ENCODE data around the gene UPK2.
"Not testable (repeated sequence)": the region's sequence is repeated elsewhere in the genome, so short reads cannot be mapped to it uniquely, and the experiment has no call there.

UPK2 gene

DNA sequence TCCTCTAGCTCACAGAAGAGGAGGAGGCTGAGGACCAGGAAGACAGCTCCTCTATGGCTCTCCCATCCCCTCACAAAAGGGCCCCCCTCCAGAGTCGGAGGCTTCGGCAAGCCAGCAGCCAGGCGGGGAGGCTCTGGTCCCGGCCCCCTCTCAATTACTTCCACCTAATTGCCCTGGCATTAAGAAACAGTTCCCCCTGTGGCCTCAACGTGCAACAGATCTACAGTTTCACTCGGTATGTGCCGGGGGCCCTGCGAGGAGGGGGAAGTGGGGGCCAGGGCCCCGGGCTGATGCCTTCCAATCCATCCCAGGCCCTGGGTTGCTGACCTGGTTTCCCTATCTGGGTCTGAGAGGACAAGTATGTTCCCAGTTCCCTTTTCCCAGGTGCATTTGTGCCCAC, 23.3 kb downstream of the UPK2 start:
- Histone ChIP-seq H3K4me1 (ENCODE audit: insufficient read depth, poor library complexity, severe bottlenecking) (no peaks in the 10 kb centered on the region), H3K36me3 (ENCODE audit: low read depth) (no peaks in the 10 kb centered on the region), H3K9me3 (ENCODE audit: severe bottlenecking) (no peaks in the 10 kb centered on the region), H3K4me3 (ENCODE audit: severe bottlenecking) (no peak overlapping the region), H3K27ac (ENCODE audit: poor library complexity, severe bottlenecking) (no peak overlapping the region), H3K27me3 (ENCODE audit: insufficient read depth, poor library complexity, severe bottlenecking) (no peaks in the 10 kb centered on the region)
- TF ChIP-seq, protein P1, sequence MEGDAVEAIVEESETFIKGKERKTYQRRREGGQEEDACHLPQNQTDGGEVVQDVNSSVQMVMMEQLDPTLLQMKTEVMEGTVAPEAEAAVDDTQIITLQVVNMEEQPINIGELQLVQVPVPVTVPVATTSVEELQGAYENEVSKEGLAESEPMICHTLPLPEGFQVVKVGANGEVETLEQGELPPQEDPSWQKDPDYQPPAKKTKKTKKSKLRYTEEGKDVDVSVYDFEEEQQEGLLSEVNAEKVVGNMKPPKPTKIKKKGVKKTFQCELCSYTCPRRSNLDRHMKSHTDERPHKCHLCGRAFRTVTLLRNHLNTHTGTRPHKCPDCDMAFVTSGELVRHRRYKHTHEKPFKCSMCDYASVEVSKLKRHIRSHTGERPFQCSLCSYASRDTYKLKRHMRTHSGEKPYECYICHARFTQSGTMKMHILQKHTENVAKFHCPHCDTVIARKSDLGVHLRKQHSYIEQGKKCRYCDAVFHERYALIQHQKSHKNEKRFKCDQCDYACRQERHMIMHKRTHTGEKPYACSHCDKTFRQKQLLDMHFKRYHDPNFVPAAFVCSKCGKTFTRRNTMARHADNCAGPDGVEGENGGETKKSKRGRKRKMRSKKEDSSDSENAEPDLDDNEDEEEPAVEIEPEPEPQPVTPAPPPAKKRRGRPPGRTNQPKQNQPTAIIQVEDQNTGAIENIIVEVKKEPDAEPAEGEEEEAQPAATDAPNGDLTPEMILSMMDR (IDR thresholded peaks at IDR 0.05; ENCODE audit: poor library complexity, severe bottlenecking), result no peak
- DNase-seq (ENCODE audit: low spot score) (no peak), ATAC-seq (ENCODE audit: low read depth) (no peak)

DNA sequence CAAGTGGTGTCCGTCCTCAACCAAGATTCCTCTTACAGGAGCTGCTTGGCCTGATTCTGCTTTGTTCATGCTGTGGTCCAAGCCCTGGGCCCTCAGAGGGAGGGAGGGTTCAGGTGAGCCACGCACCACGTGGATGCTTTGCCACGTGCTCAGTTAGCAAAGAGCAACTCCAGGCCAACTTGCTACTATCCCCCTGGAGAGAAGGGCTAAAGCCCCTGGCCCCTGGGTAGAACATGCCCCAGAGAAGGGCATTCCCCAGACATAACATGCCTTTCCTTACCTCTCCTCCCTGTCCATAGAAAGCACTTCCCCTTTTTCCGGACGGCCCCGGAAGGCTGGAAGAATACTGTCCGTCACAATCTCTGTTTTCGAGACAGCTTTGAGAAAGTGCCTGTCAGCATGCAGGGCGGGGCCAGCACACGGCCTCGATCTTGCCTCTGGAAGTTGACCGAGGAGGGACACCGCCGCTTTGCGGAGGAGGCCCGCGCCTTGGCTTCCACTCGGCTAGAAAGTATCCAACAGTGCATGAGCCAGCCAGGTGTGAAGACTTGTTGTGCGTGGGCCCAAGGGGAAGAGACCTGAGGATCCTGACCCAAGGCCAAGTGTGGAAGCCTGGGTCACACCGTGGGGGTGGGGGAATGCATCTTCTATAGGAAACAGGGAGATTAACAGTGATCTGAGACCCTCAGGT, 24.2 kb downstream of the UPK2 start:
- no peaks in the 10 kb centered on the region for H3K4me1 ChIP-seq (ENCODE audit: insufficient read depth, poor library complexity, severe bottlenecking)
- H3K4me3 ChIP-seq (ENCODE audit: severe bottlenecking), result no peak overlapping the region
- no peak overlapping the region for H3K27ac ChIP-seq (ENCODE audit: poor library complexity, severe bottlenecking)
- H3K27me3 ChIP-seq (ENCODE audit: insufficient read depth, poor library complexity, severe bottlenecking), result no peaks in the 10 kb centered on the region
- DNase-seq (ENCODE audit: low spot score) (no peak), ATAC-seq (ENCODE audit: low read depth) (no peak)
- TF ChIP-seq, protein P1 (IDR thresholded peaks at IDR 0.05; ENCODE audit: poor library complexity, severe bottlenecking), result no peak
- no peaks in the 10 kb centered on the region for H3K36me3 ChIP-seq (ENCODE audit: low read depth)
- H3K9me3 ChIP-seq (ENCODE audit: severe bottlenecking), result no peaks in the 10 kb centered on the region

DNA sequence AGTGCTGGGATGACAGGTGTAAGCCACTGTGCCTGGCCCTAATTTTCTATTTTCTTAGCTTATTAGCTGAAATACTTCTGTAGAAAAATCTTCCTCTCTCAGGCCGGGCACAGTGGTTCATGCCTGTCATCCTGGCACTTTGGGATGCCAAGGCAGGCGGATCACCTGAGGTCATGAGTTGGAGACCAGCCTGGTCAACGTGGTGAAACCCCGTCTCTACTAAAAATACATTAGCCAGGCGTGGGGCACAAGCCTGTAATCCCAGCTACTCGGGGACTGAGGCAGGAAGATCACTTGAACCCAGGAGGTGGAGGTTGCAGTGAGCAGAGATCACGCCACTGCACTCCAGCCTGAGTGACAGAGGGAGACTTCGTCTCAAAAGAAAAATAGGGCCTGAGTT, 28.2 kb downstream of the UPK2 start:
- H3K27ac ChIP-seq (ENCODE audit: poor library complexity, severe bottlenecking); DNase-seq (ENCODE audit: low spot score); ATAC-seq (ENCODE audit: low read depth); H3K36me3 ChIP-seq (ENCODE audit: low read depth); H3K27me3 ChIP-seq (ENCODE audit: insufficient read depth, poor library complexity, severe bottlenecking); H3K4me1 ChIP-seq (ENCODE audit: insufficient read depth, poor library complexity, severe bottlenecking); H3K9me3 ChIP-seq (ENCODE audit: severe bottlenecking); H3K4me3 ChIP-seq (ENCODE audit: severe bottlenecking): not testable (repeated sequence)

DNA sequence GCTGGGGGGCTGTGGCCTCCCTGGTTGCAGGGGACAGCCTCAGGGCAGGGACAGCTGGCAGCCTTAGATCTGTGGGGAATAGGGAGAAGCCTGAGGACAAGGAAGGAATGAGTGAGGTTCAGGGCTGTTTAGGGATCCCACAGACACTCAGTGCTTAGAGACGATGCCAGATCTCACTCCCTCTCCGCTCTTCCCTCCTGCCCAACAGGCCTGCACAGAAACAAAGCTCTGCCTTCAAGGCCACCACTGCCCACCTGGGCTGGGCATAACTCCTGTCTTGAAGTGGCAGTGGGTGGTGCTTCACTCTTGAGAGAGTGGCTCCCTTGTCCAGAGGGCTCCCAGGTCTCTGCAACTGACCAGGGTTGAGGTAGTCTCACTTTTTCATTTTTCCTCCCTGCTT, 28.7 kb downstream of the UPK2 start:
- DNase-seq (ENCODE audit: low spot score), result no peak
- no peaks in the 10 kb centered on the region for H3K36me3 ChIP-seq (ENCODE audit: low read depth)
- TF ChIP-seq, protein P1 (IDR thresholded peaks at IDR 0.05; ENCODE audit: poor library complexity, severe bottlenecking), result no peak
- peaks cover 8% of the 10 kb centered on the region for H3K4me1 ChIP-seq (ENCODE audit: insufficient read depth, poor library complexity, severe bottlenecking)
- H3K4me3 ChIP-seq (ENCODE audit: severe bottlenecking), result no peak overlapping the region
- H3K27me3 ChIP-seq (ENCODE audit: insufficient read depth, poor library complexity, severe bottlenecking), result no peaks in the 10 kb centered on the region
- no peak overlapping the region for H3K27ac ChIP-seq (ENCODE audit: poor library complexity, severe bottlenecking)
- no peaks in the 10 kb centered on the region for H3K9me3 ChIP-seq (ENCODE audit: severe bottlenecking)
- ATAC-seq (ENCODE audit: low read depth), result no peak

DNA sequence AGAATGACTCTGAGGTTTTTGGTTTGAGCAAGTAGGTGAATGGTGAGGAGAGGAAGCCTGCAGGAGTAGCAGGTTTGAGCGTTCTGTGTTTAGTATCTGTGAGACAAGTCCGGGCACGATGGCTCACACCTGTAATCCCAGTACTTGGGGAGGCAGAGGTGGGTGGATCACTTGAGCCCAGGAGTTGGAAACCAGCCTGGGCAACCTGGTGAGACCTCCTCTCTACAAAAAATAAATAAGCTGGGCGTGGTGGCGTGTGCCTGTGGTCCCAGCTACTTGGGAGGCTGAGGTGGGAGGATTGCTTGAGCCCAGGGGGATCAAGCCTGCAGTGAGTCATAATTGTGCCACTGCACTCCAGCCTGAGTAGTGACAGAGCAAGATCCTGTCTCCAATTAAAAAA, 32.2 kb downstream of the UPK2 start:
- TF ChIP-seq, protein P1 (IDR thresholded peaks at IDR 0.05; ENCODE audit: poor library complexity, severe bottlenecking), result no peak
- no peak overlapping the region for H3K4me3 ChIP-seq (ENCODE audit: severe bottlenecking)
- H3K9me3 ChIP-seq (ENCODE audit: severe bottlenecking), result no peaks in the 10 kb centered on the region
- peaks cover 8% of the 10 kb centered on the region for H3K4me1 ChIP-seq (ENCODE audit: insufficient read depth, poor library complexity, severe bottlenecking)
- DNase-seq (ENCODE audit: low spot score) (peak; percentile 84), ATAC-seq (ENCODE audit: low read depth) (peak; percentile 88)
- no peaks in the 10 kb centered on the region for H3K36me3 ChIP-seq (ENCODE audit: low read depth)
- no peaks in the 10 kb centered on the region for H3K27me3 ChIP-seq (ENCODE audit: insufficient read depth, poor library complexity, severe bottlenecking)
- H3K27ac ChIP-seq (ENCODE audit: poor library complexity, severe bottlenecking), result peak overlapping the region; percentile 34

DNA sequence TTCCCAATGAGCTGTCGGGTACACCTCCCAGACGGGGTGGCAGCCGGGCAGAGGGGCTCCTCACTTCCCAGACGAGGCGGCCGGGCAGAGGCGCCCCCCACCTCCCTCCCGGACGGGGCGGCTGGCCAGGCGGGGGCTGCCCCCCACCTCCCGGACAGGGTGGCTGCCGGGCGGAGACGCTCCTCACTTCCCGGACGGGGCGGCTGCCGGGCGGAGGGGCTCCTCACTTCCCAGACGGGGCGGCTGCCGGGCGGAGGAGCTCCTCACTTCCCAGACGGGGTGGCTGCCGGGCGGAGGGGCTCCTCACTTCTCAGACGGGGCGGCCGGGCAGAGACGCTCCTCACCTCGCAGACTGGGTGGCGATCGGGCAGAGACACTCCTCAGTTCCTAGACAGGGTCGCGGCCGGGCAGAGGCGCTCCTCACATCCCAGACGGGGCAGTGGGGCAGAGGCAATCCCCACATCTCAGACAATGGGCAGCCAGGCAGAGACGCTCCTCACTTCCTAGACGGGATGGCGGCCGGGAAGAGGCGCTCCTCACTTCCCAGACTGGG, 35.5 kb downstream of the UPK2 start:
- H3K9me3 ChIP-seq (ENCODE audit: severe bottlenecking); H3K27me3 ChIP-seq (ENCODE audit: insufficient read depth, poor library complexity, severe bottlenecking); H3K4me1 ChIP-seq (ENCODE audit: insufficient read depth, poor library complexity, severe bottlenecking); DNase-seq (ENCODE audit: low spot score); H3K4me3 ChIP-seq (ENCODE audit: severe bottlenecking); ATAC-seq (ENCODE audit: low read depth); H3K27ac ChIP-seq (ENCODE audit: poor library complexity, severe bottlenecking); H3K36me3 ChIP-seq (ENCODE audit: low read depth): not testable (repeated sequence)

Data from RWPE2 (cell line).